OCI-LY3 (cell line): ENCODE results near the gene RNF168.

ENCODE experiments used
- CTCF ChIP-seq: fragments of 200-600, 300-600 bp; sonication (generic); IDR thresholded peaks from 2 replicates; pipeline ENCODE4 v1.5.1; 2014; ENCODE audit warnings: antibody characterized with exemption, low read length, low read depth
- EZH2phosphoT487 ChIP-seq: fragments of 200-600 bp; shearing (Covaris generic); IDR thresholded peaks from 2 replicates; pipeline ENCODE4 v1.6.1; 2018; ENCODE audit warnings: antibody characterized with exemption, mixed run types, low read depth

GRCh38 chr3:196501316-196502044, 2.1 kb downstream of the RNF168 start:
- TF ChIP-seq CTCF (no peak), EZH2phosphoT487 (no peak)
